Suprapubic skin (tissue), 3 donors: ENCODE results near the gene PHKB.

Experiments
- POLR2AphosphoS5 ChIP-seq, 3 donors: sonication (generic); formaldehyde crosslinking; IDR thresholded peaks; one replicate each; pipeline ENCODE4 v1.6.1; 2017; ENCODE audit warnings: antibody characterized with exemption in 3 of 3
- TF ChIP-seq, protein P1 (sequence below), 2 donors: fragments of 200-600 bp in 1 of 2; fragments of 450-650 bp in 1 of 2; sonication (generic) in 1 of 2; IDR thresholded peaks; one replicate each; pipeline ENCODE4 v1.5.1; 2016 to 2019; ENCODE audit warnings: antibody characterized with exemption in 2 of 2, mild to moderate bottlenecking in 1 of 2, moderate library complexity in 1 of 2

DNA sequence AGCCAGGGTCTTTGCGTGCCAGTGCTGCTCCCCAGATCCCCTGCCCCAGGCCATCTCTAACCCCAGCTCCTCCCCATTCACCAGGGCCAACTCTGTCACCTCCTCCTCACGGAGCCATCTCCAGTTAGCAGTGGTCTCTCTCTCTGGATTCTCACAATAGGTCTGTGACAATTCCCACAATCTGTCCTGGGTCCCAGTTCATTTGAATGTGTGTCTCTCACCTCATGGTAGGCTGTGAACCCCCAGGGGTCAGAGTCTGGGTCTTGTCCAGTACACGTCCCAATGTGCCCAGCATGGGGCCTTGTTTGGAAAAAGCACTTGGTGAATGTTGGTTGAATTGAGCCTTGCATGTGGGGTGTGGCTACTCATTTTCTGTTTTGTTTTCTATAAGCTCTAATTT lies 205.3 kb downstream of the PHKB start:
- TF ChIP-seq, protein P1, sequence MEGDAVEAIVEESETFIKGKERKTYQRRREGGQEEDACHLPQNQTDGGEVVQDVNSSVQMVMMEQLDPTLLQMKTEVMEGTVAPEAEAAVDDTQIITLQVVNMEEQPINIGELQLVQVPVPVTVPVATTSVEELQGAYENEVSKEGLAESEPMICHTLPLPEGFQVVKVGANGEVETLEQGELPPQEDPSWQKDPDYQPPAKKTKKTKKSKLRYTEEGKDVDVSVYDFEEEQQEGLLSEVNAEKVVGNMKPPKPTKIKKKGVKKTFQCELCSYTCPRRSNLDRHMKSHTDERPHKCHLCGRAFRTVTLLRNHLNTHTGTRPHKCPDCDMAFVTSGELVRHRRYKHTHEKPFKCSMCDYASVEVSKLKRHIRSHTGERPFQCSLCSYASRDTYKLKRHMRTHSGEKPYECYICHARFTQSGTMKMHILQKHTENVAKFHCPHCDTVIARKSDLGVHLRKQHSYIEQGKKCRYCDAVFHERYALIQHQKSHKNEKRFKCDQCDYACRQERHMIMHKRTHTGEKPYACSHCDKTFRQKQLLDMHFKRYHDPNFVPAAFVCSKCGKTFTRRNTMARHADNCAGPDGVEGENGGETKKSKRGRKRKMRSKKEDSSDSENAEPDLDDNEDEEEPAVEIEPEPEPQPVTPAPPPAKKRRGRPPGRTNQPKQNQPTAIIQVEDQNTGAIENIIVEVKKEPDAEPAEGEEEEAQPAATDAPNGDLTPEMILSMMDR (IDR thresholded peaks at IDR 0.05), result no peak
- TF ChIP-seq POLR2AphosphoS5 (IDR thresholded peaks at IDR 0.05), result no peak
